Activated T-cell treated with anti-CD3 and anti-CD28 coated beads, Interleukin-2, amount 50 U/mL, for 72 hours (primary cell): ENCODE measurements around the gene PRICKLE2. TPM values are rescaled to one million over a fixed set of nuclear protein-coding genes. Genes with fewer than 3 reads are reported as not detected.

Experiments used
- ATAC-seq, 2 donors: fragments of 150-1000 bp; cut with Tn5 transposase; replicated peaks in 1 of 2; 2 replicates each; pipeline ENCODE4 v1.10.0; 2021; ENCODE audit warnings: moderate library complexity in 2 of 2, mild to moderate bottlenecking in 1 of 2
- DNase-seq, 2 donors: peaks; one replicate each; pipeline ENCODE4 v3.0.0; 2021 to 2022; ENCODE audit warnings: mixed read lengths in 1 of 2
- H3K27ac Mint-ChIP-seq: one replicate; pipeline ENCODE4 v1.8.0; 2022; ENCODE audit warnings: mild to moderate bottlenecking, moderate library complexity, mixed read lengths
- H3K27me3 Mint-ChIP-seq: one replicate; pipeline ENCODE4 v1.8.0; 2022; ENCODE audit warnings: low read depth, mixed read lengths
- H3K36me3 Mint-ChIP-seq, 2 donors: one replicate each; pipeline ENCODE4 v1.8.0; 2022; ENCODE audit warnings: mixed read lengths in 2 of 2, mild to moderate bottlenecking in 1 of 2; ENCODE audit not compliant: insufficient read depth in 2 of 2
- H3K4me1 Mint-ChIP-seq: one replicate; pipeline ENCODE4 v1.8.0; 2022; ENCODE audit warnings: low read depth, mixed read lengths
- H3K4me3 Mint-ChIP-seq, 2 donors: one replicate each; pipeline ENCODE4 v1.8.0; 2022; ENCODE audit warnings: mild to moderate bottlenecking in 2 of 2, mixed read lengths in 2 of 2, moderate library complexity in 2 of 2
- H3K9me3 Mint-ChIP-seq, 2 donors: one replicate each; pipeline ENCODE4 v1.8.0; 2022; ENCODE audit warnings: mixed read lengths in 2 of 2
- total RNA-seq, 2 donors: library from RNA; stranded (reverse); gene quantifications; one replicate each; pipeline ENCODE4 v1.2.3, GENCODE V29; 2022

The PRICKLE2 gene
- total RNA-seq = under 1 TPM; 0.09 to 0.17 TPM

DNA sequence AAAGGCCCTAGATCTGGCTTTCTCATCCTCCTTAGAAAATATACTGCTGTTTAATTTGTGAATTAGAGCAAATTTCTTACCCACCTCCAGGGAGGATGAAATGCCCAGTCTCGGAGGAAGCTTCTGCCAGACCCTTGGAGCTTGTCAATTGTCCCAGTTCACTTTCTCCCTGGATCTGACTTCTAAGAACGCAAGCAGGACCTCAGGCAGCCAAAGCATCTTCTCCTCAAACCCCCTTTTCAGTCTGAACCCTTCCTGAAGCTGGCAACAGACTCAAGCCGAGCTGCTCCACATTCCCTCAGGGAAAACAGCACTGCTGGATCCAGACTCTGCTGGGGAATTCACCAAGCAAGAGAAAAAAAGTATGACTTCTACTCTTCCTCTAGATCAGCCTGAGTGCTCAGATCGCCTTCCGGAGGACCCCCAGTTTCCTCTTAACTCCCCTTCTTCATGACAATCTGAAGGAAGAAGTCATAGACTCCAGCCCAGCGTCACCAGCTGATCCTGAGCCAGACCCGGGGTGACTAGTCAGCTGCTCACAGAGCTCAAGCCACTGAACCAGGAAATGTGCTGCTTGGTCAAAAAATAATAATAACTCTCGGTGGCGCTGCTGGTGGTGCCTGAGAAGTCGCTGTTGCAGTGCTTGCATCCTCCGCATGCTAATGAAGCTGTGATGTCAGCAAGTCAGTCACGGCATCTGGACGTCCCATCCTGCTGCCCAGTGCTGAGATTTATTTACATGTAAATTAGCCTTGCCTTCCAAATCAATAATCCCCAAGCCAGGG is at the start of gene PRICKLE2:
TSS of gene PRICKLE2 (minus strand) at position 641 of the 785 bp plus-strand sequence. CDS start 26,539 bp downstream, outside the sequence.
- Mint-ChIP-seq H3K4me3 (no peak within 1 kb of the TSS), H3K4me1 (no peaks in the 10 kb centered on the region), H3K27me3 (no peaks in the 10 kb centered on the region), H3K36me3 (no peaks in the 10 kb centered on the region), H3K9me3 (no peaks in the 10 kb centered on the region), H3K27ac (no peak within 1 kb of the TSS)
- no peak for ATAC-seq
- no peak for DNase-seq

DNA sequence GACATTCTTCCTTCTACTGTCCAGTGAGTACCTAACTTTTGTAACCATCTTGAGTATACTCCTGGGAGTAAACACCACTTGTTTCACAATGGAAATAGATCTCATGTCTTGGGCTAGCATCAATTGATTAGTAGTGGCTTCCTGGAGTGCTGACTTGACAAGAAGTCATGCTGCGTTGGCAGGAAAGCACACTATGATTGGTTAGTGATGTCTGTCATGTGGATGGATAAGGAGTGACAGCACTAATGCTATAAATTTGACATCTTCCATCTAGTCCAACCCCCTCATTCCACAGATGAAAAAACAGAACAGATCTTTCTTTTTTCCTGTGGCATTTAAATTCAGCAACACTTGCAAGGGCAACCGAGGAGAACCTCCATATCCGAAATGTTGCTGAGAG is 47.6 kb upstream of the PRICKLE2 start:
- Mint-ChIP-seq H3K36me3 (no peaks in the 10 kb centered on the region), H3K9me3 (peaks cover 2% of the 10 kb centered on the region in 2 donors), H3K4me1 (no peaks in the 10 kb centered on the region), H3K27ac (no peak overlapping the region), H3K27me3 (peaks cover 27% of the 10 kb centered on the region), H3K4me3 (no peak overlapping the region)
- DNase-seq (no peak), ATAC-seq (no peak)

GRCh38 chr3:64272271-64272670 is 47.0 kb upstream of the PRICKLE2 start:
- Mint-ChIP-seq H3K4me3 (no peak overlapping the region), H3K27ac (no peak overlapping the region), H3K27me3 (peaks cover 32% of the 10 kb centered on the region), H3K36me3 (no peaks in the 10 kb centered on the region), H3K4me1 (no peaks in the 10 kb centered on the region), H3K9me3 (peaks cover 2% of the 10 kb centered on the region in 2 donors)
- ATAC-seq = no peak
- DNase-seq = no peak

DNA sequence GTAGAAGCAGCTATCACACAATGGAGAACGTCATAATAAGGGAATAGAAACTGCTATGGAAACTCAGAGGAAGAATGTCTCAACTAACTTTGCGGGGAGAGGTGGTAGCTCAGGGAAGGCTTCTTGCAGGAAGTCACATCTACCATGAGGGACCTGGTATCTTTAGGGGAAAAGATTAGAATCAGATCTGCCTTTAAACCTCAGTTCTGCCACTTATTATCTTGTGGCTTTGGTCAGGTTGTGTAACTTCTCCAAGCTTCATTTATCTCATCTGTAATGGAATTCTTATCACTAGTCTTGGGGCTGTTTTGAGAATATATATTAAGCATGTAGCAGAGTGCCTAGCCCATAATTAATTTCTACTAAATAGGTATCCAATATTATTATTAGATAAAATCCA is 46.4 kb upstream of the PRICKLE2 start:
- ATAC-seq = no peak
- no peaks in the 10 kb centered on the region for H3K36me3 Mint-ChIP-seq
- H3K9me3 Mint-ChIP-seq = peaks cover 2% of the 10 kb centered on the region in 2 donors

DNA sequence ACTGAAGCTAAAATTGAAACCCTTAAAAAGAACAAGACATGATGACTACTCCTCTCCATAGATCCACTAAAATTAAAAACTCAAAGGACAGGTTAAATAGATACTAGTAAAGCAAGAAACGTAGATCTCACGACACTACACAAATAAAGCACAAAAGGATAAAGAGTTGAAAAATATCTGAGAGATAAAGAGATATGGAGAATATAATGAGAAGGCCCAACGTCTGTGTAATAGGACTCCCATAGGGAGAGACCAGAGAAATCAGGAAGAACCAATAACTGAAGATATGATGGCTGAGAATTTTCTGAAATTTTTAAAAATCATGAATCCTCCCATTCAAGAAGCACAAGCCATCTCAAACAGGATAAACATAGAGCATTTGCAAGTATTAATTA is 45.6 kb upstream of the PRICKLE2 start:
- Mint-ChIP-seq H3K9me3 (peaks cover 2% of the 10 kb centered on the region in 2 donors), H3K27ac (no peak overlapping the region), H3K4me1 (no peaks in the 10 kb centered on the region), H3K4me3 (no peak overlapping the region), H3K27me3 (peaks cover 46% of the 10 kb centered on the region), H3K36me3 (no peaks in the 10 kb centered on the region)
- DNase-seq (no peak), ATAC-seq (no peak)

More for the DNA sequence above, 46.4 kb upstream of the PRICKLE2 start:
- H3K4me1 Mint-ChIP-seq = no peaks in the 10 kb centered on the region
- peaks cover 39% of the 10 kb centered on the region for H3K27me3 Mint-ChIP-seq
- no peak overlapping the region for H3K4me3 Mint-ChIP-seq
- no peak for DNase-seq
- H3K27ac Mint-ChIP-seq = no peak overlapping the region

DNA sequence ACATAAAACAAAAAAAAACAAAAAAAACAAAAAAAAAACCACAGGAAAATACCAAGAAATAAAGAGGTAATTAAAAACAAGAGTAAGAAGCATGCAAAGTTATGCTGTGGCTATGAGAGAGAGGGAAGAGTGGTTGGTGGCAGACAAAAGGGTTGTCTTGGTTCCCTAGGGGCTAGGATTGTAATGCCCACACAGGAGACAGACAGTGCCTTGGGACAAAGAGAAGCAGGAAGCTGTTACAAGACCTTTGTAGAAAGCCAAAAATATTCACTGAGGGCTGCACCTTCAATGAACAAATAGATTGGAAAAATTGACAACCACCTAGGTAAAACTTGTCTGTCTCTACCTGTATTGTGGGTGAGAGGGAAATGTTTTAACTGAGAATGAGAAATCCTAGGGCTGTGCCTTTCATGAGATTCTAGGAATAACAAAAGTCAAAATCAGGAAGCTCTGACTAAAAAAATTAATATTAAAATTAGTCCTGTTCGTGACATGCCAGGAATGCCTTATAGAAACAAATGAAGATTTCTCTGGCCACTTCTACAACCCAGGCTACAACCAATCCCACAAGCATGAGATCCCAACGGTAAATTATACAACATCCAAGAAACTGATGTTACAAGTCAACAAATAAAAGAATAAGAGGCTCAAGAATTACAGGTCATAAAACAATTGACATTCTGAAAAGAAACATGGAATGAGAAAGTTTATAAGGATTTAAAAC is 45.0 kb upstream of the PRICKLE2 start:
- H3K4me1 Mint-ChIP-seq = no peaks in the 10 kb centered on the region
- no peak overlapping the region for H3K4me3 Mint-ChIP-seq
- H3K27ac Mint-ChIP-seq = no peak overlapping the region
- peaks cover 52% of the 10 kb centered on the region for H3K27me3 Mint-ChIP-seq
- no peak for DNase-seq
- ATAC-seq = no peak
- peaks cover 2% of the 10 kb centered on the region in 2 donors for H3K9me3 Mint-ChIP-seq
- H3K36me3 Mint-ChIP-seq = no peaks in the 10 kb centered on the region

DNA sequence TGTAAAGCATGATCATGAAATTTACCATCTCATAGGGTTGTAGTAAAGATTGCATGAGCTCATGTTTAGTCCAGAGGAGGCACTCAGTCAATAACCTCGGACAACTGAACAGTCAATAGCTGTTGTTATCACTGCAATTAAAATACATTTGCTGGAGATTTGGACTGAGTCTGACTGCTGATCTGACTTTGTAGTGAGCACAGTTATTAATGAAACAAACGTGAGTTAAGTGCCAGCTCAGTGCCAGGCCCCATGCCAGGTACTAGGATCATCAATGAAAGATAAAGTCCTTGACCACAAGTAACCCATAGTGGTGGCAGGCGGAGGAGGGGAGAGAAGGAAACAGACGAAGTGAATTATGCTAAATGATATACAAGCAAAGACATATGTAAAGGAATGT is 43.7 kb upstream of the PRICKLE2 start:
- H3K9me3 Mint-ChIP-seq = peaks cover 2% of the 10 kb centered on the region in 2 donors
- no peak for ATAC-seq
- H3K4me3 Mint-ChIP-seq = no peak overlapping the region
- no peak overlapping the region for H3K27ac Mint-ChIP-seq
- H3K4me1 Mint-ChIP-seq = no peaks in the 10 kb centered on the region
- no peaks in the 10 kb centered on the region for H3K36me3 Mint-ChIP-seq
- peaks cover 63% of the 10 kb centered on the region for H3K27me3 Mint-ChIP-seq
- no peak for DNase-seq

- Mint-ChIP-seq H3K4me3 (no peak overlapping the region), H3K27me3 (peaks cover 63% of the 10 kb centered on the region), H3K36me3 (no peaks in the 10 kb centered on the region), H3K9me3 (peaks cover 2% of the 10 kb centered on the region in 2 donors), H3K27ac (no peak overlapping the region), H3K4me1 (no peaks in the 10 kb centered on the region)
- DNase-seq = no peak
- ATAC-seq = no peak
These were observed 42.7 kb upstream of the PRICKLE2 start for GRCh38 chr3:64267721-64268604.

- no peaks in the 10 kb centered on the region for H3K4me1 Mint-ChIP-seq
- no peak overlapping the region for H3K4me3 Mint-ChIP-seq
- H3K9me3 Mint-ChIP-seq = peaks cover 2% of the 10 kb centered on the region in 2 donors
- no peaks in the 10 kb centered on the region for H3K36me3 Mint-ChIP-seq
- no peak overlapping the region for H3K27ac Mint-ChIP-seq
- ATAC-seq (no peak), DNase-seq (no peak)
- peaks cover 71% of the 10 kb centered on the region for H3K27me3 Mint-ChIP-seq
These were observed 41.7 kb upstream of the PRICKLE2 start for GRCh38 chr3:64266983-64267382.

GRCh38 chr3:64266065-64266931 is 41.0 kb upstream of the PRICKLE2 start:
- no peak for DNase-seq
- Mint-ChIP-seq H3K27me3 (peaks cover 77% of the 10 kb centered on the region), H3K27ac (no peak overlapping the region), H3K36me3 (no peaks in the 10 kb centered on the region), H3K4me1 (no peaks in the 10 kb centered on the region), H3K9me3 (peaks cover 2% of the 10 kb centered on the region in 2 donors), H3K4me3 (no peak overlapping the region)
- ATAC-seq = no peak

- Mint-ChIP-seq H3K9me3 (peaks cover 0 to 2% of the 10 kb centered on the region in 2 donors), H3K36me3 (no peaks in the 10 kb centered on the region), H3K27ac (no peak overlapping the region), H3K4me3 (no peak overlapping the region), H3K27me3 (peaks cover 72% of the 10 kb centered on the region), H3K4me1 (no peaks in the 10 kb centered on the region)
- DNase-seq = no peak
- ATAC-seq = no peak
These were observed 40.4 kb upstream of the PRICKLE2 start for GRCh38 chr3:64265646-64266045.

DNA sequence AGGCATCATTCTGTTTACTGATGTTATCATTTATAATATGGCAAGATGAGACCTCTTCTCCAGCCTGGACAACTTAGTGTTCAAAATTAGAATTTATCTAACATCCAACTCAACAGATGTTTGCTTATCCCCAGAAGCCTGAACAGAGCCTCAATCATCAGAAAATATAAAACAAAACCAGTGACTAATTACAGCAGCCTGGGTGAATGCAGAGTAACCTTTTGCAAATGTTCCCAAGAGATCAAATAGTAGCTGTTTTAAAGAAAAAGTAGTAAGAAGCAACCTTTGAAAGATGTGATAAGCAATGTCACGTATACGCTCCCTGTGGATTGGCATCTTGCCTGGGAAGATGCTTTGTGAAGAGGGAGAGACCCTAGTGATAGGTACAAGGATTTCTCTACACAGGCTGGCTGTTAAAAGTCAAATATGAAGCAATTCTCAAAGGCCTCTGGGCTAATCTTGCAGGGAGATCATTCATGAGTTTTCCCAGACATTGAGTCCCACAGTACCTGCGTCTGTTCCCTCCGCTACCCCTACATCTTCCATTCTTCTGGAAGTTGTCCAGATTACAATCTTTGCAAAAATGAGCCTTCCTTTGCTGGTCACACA is 39.3 kb upstream of the PRICKLE2 start:
- ATAC-seq = no peak
- Mint-ChIP-seq H3K36me3 (no peaks in the 10 kb centered on the region), H3K27ac (no peak overlapping the region), H3K9me3 (no peaks in the 10 kb centered on the region), H3K4me3 (no peak overlapping the region), H3K27me3 (peaks cover 63% of the 10 kb centered on the region), H3K4me1 (no peaks in the 10 kb centered on the region)
- no peak for DNase-seq
